ENCODE results near the gene GGA1.

GGA1 gene

DNA sequence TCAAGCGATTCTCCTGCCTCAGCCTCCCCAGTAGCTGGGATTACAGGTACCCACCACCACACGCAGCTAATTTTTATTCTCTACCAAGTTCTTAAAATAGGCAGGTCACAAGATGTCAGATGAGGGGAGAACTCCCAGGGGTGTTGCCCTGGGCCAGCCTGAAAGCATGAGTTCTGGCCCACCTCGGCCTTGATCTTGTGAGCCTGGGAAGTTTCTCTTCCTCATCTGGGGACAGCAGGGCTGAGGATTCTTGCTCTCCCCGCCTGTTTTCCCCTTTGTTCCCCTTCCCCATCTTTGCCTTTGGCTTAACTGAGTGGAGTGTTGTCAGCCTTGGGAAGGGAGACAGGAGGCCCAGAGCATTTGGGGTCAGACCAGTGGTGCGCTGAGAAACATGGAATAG is 53.4 kb downstream of the GGA1 start:
- DNase-seq: no peak
- H3K4me3 ChIP-seq (ENCODE audit: low read depth, low read length): no peak overlapping the region
- H3K4me1 ChIP-seq: peaks cover 11% of the 10 kb centered on the region
- no peaks in the 10 kb centered on the region for H3K9me3 ChIP-seq
- H3K27me3 ChIP-seq: no peaks in the 10 kb centered on the region
- H3K36me3 ChIP-seq: peaks cover 33% of the 10 kb centered on the region
- TF ChIP-seq CTCF (IDR thresholded peaks at IDR 0.05; ENCODE audit: low read depth, low read length): no peak

- no peak for TF ChIP-seq CTCF (IDR thresholded peaks at IDR 0.05; ENCODE audit: low read depth, low read length)
- H3K9me3 ChIP-seq: no peaks in the 10 kb centered on the region
- peaks cover 43% of the 10 kb centered on the region for H3K36me3 ChIP-seq
- H3K4me1 ChIP-seq: peaks cover 8% of the 10 kb centered on the region
- no peak for DNase-seq
- H3K4me3 ChIP-seq (ENCODE audit: low read depth, low read length): no peak overlapping the region
- H3K27me3 ChIP-seq: no peaks in the 10 kb centered on the region
Observed at GRCh38 chr22:37663521-37664140, 55.0 kb downstream of the GGA1 start.

GRCh38 chr22:37664249-37665101 is 55.8 kb downstream of the GGA1 start:
- no peak for TF ChIP-seq CTCF (IDR thresholded peaks at IDR 0.05; ENCODE audit: low read depth, low read length)
- no peaks in the 10 kb centered on the region for H3K9me3 ChIP-seq
- peaks cover 8% of the 10 kb centered on the region for H3K4me1 ChIP-seq
- DNase-seq: no peak
- peaks cover 43% of the 10 kb centered on the region for H3K36me3 ChIP-seq
- H3K4me3 ChIP-seq (ENCODE audit: low read depth, low read length): no peak overlapping the region
- no peaks in the 10 kb centered on the region for H3K27me3 ChIP-seq

GRCh38 chr22:37665487-37665886 is 56.9 kb downstream of the GGA1 start:
- no peaks in the 10 kb centered on the region for H3K27me3 ChIP-seq
- H3K4me3 ChIP-seq (ENCODE audit: low read depth, low read length): no peak overlapping the region
- DNase-seq: no peak
- H3K9me3 ChIP-seq: no peaks in the 10 kb centered on the region
- no peak for TF ChIP-seq CTCF (IDR thresholded peaks at IDR 0.05; ENCODE audit: low read depth, low read length)
- peaks cover 4% of the 10 kb centered on the region for H3K4me1 ChIP-seq
- H3K36me3 ChIP-seq: peaks cover 43% of the 10 kb centered on the region

- H3K9me3 ChIP-seq: no peaks in the 10 kb centered on the region
- peaks cover 4% of the 10 kb centered on the region; the same call in 1 of the 2 replicates for H3K4me1 ChIP-seq
- TF ChIP-seq CTCF (IDR thresholded peaks at IDR 0.05; ENCODE audit: low read depth, low read length): no peak
- no peaks in the 10 kb centered on the region for H3K27me3 ChIP-seq
- DNase-seq: no peak
- peaks cover 35% of the 10 kb centered on the region for H3K36me3 ChIP-seq
- H3K4me3 ChIP-seq (ENCODE audit: low read depth, low read length): no peak overlapping the region
Observed at GRCh38 chr22:37669586-37669985, 61.0 kb downstream of the GGA1 start.
